NCI-H748 treated with DMSO at 0.1 percent for 48 hours (cell line): ENCODE measurements around the gene NAGLU.

Experiments used
- DNase-seq: peaks from one replicate; lab custom pipeline; 2025; lab: John Stamatoyannopoulos, UW

Gene NAGLU

DNA sequence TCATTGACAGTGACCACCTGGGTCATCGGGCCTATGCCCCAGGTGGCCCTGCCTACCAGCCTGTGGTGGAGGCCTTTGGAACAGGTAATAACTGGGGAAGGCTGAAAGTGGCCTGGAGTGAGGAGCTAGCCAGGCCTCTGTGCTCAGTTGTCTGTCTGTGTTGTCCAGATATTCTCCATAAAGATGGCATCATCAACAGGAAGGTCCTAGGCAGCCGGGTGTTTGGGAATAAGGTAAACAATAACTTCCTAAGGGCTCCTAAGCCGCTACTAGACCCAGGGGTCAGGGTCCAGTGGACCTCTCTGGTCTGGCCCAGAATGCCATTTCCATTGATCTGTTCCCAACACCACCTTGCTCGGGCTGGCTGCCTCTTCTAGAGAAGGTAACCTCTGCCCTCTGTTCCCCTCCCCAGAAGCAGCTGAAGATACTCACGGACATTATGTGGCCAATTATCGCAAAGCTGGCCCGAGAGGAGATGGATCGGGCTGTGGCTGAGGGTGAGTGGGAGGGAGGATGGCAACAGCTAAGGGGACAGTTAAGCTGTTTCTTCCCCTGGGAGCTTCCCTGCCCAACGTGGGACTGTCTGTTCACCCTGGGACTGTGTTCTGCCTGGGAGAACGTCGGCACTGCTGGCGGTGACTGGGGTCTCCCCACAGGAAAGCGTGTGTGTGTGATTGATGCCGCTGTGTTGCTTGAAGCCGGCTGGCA lies 28.9 kb downstream of the NAGLU start:
- no peak for DNase-seq

DNA sequence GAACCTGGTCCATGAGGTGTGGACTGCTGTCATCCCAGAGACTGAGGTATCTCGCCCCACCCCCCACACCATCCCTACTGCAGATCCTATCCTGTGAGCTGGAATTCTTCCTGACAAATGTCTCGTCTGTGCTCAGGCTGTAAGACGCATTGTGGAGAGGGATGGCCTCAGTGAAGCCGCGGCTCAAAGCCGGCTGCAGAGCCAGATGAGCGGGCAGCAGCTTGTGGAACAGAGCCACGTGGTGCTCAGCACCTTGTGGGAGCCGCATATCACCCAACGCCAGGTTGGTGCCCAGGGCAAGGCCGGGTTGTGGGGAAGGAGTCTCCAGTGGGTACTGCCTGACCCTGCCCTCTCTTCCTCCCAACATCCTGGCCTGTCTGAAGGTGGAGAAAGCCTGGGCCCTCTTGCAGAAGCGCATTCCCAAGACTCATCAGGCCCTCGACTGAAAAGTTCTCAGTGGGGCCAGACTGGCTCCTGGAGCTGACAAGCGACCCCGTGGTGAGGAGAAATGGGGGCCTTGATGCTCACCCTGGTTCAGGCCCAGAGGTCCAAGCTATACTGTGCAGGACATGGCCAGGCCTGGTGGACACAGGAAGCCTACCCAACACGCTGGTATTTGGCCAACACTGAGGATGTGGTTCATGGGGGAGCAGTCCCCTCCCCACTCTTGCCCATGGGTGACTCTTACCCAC lies 29.6 kb downstream of the NAGLU start:
- DNase-seq, result no peak

DNA sequence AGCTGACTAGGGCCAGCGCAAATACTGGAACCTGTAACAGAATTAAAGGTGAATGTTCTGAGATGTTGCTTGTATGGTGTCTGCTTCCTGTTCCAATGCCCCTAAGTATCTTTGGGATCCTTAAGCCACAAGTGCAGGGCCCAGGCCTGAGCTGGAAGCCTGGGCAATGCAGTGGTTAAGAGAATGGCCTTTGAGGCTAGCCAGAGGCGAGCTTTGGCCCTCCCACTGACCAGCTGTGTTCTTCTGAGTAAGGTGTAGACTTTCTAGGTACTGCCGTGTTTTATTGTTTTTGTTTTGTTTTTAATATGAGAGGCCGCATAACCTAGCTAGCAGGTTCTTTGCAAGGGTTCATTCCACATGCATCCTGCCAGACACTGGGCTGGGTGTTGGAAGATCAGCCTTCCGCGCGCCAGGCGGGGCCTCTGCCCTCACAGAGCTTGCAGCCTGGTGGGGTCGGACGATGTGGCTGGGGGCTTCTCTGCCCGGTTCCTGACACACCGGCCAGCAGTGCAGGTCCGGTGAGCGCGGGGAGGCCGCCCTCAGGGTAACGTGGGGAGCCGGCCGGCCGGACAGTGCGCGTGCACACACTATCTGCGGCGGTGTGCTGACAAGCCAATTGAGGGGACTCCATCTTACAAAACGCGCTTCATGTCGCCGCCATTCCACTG lies 30.3 kb downstream of the NAGLU start:
- no peak for DNase-seq

DNA sequence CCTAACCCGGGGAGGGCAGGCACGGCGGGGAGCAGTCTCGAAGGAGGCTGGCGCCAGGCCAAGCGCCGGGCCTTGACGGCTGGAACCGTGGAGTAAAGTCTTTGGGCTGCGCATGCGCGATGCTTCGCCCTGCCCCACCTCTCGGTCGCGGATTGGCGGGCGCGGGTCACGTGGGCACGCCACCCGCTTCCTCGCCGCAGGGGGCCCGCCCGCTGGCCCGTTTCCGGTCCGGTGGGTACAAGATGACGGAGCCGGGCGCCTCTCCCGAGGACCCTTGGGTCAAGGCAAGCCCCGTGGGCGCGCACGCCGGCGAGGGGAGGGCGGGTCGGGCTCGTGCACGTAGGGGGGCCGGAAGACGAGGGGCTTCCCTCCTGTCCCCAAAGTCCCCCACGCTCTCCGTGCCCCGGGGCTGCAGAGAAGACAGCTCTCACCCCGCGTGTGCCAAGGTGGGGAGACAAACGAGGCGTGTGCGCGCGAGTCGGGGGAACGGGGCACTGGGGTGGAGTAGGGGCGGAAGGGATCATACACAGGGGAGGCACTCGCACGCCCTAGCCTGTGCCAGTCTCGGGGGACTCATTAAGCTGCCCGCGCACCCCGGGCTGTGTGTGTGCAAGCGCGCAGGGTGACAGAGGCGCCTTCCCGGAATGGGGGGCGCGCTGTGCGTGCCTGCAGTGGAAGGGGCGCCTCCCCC lies 31.0 kb downstream of the NAGLU start, which contains the start of gene MLX:
Gene MLX (plus strand): TSS at position 218 of the 691 bp plus-strand sequence. CDS start 25 bp downstream, at position 243.
- DNase-seq, result peak; percentile 84

DNA sequence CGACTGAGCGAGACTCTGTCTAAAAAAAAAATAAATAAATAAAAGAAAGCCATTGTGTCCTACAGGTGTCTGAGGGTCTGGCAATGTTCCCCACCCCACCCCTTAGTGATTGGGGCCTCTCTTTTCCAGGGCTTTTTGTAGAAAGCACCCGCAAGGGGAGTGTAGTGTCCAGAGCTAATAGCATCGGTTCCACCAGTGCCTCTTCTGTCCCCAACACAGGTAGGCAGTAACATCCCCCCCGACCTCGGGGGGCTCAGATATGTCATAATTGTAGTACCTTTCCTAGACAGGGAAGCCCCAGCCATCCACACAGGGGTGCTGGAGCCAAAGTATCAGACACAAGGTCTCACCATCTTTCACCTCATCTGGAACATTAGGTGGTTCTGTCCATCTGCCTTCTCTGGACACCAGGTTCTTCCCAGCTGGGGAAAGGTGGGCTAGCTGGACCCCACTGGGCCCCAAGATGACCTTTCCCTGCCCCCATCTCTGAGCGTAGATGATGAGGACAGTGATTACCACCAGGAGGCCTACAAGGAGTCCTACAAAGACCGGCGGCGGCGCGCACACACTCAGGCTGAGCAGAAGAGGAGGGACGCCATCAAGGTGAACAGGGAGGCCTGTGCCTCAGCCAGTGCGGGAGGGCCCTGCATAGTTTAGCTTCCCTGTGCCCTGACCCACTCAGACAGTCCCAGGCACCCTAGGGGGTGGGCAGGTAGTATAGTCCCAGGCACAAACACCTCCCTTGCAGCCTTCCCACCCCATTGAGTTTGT lies 32.5 kb downstream of the NAGLU start:
- DNase-seq, result no peak

DNA sequence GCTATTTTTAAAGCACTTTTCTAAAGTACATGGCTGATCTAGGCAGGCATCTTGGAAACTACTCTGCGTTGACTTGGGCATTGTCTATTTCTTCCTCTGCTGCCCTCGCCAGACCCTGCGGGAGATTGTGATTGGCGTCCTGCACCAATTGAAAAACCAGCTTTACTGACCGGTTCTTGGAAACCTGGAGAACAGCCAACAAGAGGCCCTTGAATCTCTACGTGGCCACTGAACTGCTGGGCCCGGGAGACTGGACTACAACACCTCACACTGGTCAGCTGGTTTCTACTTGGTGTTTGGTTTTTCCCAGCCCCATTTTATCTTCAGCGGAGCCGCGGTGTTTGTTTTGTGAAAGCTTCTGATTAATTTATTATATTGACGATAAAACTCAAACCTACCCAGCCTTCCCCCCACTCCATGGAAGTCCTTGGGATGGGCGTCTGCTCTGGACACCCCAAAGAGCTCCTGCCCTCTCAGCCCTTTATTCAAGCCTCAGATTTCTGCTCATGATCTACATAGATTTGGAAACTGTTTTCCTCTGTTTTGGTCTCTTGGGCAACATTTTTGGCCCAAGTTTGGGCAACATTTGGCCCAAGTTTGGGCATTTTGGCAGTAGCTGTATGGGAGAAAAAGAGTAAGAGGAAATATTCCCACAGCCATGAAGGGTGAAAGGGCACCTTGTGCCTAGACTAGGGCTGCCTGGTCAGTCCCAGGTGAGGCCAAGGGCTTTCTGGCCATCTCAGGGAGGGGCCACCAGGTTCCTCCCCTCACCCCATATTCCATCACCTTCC lies 35.6 kb downstream of the NAGLU start:
- no peak for DNase-seq

DNA sequence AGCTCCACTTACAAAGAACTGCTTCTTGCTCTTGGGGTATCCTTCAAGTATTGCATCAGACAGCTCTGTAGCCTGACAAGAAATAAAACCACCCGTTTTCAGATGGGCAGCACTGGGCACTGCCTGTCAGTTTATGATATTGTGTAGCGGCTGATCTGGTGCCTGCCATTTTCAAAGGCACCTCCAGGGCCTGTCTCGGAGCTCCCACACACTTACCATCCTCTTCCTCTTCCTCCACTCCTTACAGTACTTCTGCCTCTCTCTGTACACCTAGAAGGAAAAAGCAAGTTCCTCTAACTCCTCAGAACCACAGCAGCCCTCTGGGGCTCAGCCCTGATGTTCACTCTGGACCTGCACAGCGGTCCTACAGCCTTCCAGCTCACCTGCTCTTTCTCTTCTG lies 37.1 kb downstream of the NAGLU start:
- DNase-seq, result no peak

DNA sequence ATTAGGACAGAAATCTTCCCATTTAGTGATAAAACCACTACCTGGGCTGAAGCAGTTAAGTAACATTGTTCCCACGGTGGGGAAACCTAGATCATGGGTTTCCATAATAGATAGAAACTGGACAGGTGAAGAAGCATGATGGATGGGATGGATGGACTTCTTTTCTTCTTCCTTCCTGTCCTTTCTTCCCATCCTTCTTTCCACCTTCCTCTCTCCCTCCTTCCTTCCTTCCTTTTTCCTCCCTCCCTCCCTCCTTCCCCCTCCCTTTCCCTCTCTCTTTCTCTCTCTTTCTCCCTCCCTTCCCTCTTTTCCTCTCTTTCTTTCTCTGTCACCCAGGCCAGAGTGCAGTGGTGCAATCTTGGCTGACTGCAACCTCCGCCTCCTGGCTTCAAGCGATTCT lies 38.4 kb downstream of the NAGLU start:
- no peak for DNase-seq

DNA sequence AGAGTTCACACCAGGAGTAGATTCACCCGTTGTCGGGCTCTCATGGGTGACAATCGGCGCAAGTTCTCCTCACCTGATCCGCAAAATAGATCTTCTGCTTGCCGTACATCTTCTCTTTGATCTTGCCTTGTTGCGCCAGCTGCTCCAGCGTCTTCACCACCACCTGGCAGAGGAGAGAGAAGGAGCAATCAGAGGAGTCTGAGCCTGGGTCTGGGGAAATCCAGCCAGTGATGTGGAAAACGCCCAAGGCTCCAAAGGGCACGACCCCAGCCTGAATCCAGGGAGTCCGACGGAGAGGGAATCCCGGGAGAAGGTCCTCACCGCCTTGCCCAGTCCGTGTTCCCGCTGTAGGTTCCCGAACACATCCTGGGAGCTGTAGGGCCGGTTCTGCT lies 41.1 kb downstream of the NAGLU start:
- DNase-seq, result no peak

DNA sequence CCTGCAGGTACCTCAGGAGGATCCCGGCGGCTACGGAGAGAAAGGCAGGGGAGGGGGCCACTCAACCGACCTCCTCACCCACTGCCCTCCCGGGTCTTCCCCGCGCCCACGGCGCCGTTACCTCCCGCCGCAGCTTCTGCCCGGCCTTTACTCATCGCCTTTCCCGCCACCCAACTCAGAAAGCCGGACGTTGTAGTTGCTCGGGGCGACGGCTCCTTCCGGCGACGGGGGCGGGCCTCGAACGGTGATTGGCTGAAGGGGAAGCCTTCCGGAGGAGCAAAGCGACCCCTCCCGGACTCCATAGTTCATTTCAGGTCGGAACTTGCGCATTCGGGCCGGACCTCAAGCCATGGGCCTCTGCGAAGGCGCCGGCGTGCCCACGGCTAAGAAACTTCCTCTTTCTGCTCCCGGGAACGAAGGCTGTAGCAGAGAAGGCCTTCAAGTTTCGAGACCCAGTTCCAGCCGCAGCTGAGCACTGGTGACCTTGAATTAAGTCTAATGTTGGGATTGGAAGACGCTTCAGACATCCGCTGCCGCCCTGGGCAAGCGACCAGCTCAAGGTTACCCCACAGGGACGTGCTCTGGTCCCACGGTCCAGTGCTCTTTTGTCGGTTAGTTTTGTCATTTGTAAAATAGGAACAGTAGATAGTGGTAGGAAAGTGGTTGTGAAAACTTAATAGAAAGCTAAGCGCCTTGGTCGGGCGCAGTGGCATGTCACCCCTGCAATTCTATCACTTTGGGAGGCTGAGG lies 41.7 kb downstream of the NAGLU start, which contains the start of gene PSMC3IP:
Gene PSMC3IP (minus strand): TSS at position 198 of the 750 bp plus-strand sequence. CDS start 43 bp downstream, at position 155.
- peak; percentile 88 for DNase-seq

DNA sequence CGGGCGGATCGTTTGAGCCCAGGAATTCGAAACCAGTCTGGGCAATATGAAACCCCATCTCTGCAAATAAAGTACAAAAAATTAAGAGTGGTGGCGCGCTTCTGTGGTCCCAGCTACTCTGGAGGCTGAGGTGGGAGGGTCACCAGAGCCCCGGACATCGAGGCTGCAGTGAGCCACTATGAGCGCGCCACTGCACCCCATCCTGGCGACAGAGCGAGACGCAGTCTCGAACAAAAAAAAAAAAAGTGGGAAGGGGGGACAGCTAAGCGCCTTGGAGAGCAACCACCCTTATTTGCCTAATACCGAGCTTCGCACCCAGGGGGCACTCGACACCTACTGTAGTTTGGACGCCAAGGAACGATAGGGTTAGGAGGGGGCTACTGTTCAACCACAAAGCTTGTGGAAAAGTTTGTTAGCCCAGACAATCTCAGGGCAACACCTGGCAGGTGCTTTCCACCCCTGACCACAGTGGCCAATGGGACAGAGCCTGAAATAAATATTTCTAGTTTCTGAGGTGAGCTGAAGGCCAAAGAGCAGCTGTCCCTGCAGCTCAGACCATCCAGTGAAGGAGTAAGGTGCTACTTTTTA lies 42.3 kb downstream of the NAGLU start:
- DNase-seq, result peak; percentile 61

DNA sequence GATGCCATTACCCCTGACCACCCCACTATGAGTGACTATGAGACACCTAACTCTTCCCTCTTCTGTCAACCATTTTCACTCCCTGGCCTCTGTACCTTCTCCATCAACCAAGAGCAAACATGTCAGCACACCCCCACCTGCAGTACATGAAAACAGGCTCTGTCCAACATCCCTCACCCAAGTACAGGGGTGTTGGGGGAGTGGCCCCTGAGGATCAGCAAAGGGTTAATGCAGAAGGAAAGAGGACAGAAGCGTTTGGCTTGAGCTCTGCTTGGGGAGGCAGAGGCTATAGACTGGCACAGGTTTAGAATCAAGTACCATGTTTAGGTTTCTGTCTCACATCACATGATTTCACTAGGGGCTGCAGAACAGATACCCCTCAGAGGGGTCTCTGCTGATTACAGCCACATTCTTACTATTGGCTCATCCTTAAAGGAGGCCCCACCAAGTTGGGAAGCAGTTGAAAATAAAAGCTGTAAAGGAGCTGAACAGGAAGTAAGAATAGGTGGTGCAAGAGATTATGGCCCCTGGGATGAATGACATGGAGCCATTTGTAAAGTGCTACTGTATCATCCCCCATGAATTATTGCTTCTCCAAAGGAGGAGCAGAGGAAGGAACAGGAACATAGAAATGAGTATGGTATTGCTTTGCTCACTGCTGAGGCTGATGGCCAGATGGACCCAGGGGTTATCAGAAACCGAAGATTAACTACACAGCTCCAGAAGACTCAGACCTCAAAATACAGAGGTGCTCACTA lies 43.9 kb downstream of the NAGLU start:
- no peak for DNase-seq

DNA sequence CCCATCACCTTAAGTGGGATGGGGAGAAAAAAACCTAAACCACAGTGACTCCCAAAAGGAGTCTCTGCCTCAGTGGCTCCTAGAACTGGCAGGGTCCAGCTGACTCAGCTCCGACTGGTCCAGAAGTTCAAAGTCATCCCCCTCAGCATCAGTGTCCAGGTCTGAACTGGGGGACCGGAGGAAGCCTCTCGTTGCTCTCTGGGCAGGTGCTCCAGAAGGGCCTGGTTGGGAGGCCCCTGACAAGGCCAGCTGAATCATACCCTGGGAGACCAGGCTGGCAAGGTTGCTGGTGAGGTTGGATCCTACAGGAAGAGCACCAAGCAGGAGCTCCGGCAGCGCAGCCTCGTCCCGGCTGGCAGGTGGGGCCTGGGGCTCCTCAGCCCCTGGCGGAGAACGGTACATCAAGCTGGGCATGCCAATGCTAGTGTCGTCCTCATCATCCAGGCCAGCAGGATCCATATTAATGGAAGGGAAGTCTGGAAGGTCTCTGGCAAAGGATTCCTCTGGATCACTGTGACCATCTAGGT lies 45.8 kb downstream of the NAGLU start:
- no peak for DNase-seq

DNA sequence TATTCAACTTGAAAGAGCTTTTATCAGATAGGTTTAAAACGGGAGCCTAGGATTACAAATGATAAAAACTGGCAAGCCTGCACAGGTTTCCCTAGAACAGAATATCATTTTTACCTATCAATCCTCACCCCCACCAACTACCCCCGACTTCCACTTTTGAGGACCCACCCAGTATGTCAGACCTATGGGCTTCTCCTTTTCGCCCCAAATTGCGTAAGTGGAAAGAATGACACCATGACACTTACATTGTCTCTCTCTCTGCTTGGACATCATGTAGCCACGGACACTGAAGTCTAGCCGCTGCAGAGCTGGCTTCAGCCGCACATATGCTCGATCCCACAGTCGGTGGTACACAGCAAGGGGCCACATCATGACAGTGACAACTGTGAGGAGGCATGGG lies 48.8 kb downstream of the NAGLU start:
- no peak for DNase-seq

DNA sequence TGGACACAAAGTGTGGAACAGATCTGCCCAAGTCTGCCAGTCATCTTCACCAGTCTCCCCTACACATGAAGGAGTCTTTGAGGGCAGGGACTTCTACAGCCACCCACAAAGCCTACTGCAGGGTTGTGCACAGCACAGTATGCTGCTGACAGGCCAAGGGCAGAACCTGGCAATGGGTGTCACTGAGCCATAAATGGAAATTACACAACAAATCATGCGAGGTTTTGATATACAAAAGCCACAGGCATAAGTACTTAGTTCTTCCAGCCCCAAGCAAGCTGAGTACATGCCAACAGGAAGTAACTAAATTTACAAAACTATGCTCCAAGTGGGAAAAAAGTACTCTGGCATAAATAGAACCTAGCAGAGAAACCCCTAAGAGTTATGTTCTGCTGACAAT lies 49.3 kb downstream of the NAGLU start:
- DNase-seq, result no peak

DNA sequence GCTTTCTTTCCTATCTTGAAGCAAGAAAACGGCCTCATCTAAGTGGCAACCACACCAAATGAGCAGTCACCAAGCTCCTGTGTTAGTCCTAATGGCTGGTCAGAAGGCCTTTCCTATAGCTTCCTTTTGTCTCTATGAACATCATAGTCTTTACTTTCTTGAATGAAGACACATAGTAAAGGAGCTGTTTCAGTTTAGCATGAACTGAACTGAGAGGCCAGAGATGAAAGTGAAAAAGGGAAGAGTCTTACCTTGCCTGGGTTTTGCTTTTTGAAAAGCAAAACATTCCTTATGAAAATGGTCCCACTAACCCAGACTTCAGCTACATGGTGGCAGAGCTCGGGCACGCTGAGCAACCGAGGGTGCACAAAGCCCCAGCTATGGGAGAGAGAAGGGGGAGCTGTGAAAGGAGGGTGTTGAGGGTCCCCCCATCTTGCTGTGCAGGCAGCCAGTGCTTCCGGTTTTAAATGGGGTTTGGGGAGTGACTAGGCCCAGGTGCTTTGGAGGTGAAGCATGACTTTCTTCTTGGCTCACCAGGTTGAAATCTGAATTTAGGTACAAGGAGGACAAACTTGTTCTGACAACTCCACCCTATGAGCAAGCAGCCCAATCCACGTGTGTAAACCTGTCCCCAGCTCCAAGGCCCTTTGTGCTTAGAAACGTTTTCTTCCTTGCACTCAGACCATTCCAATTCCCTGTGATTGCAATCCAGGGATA lies 50.6 kb downstream of the NAGLU start:
- no peak for DNase-seq

DNA sequence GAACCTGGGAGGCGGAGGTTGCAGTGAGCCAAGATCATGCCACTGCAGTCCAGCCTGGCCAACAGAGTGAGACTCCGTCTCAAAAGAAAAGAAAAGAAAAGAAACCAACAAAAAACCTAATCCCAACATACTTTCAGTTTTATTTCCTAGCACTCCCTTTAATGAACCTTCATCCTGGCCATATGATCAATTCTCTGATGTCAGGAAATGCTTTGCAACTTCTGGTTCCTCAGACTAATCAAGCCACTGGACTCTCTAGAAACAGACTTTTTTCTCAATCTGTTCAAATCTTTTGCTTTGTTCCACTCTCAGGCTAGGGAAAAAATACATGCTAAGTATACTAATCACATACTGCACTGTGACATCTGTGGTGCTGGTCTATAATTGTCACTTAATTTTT lies 54.8 kb downstream of the NAGLU start:
- DNase-seq, result no peak

DNA sequence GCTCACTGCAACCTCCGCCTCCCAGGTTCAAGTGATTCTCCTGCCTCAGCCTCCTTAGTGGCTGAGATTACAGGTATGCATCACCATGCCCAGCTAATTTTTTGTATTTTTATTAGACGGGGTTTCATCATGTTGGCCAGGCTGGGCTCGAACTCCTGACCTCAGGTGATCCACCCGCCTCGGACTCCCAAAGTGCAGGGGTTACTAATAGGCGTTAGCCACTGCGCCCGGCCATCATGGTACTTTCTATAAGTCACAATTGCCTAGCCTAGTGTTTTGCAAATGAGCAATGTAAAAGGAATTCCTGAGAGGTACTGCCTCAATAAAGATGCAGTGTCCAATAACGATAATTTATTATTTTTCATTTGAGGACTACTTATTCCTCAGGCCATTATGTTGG lies 55.4 kb downstream of the NAGLU start:
- no peak for DNase-seq
